A549 (cell line): ENCODE measurements around the gene PRIMA1.

ENCODE experiments used
- EP300 ChIP-seq, 2 experiments: fragments of >200 bp; sonication (Bioruptor Twin); formaldehyde crosslinking; IDR thresholded peaks; 2 replicates in 1 of 2; 3 replicates in 1 of 2; pipeline ENCODE4 v1.6.1; 2016 to 2017
- FOSL2 ChIP-seq, 2 experiments: fragments of 450-650 bp in 1 of 2; fragments of >200 bp in 1 of 2; sonication (Bioruptor Twin) in 1 of 2; formaldehyde crosslinking; IDR thresholded peaks; 2 replicates each; pipeline versions ENCODE4 v1.5.0 to v1.6.1; 2016 to 2020; ENCODE audit warnings: mild to moderate bottlenecking in 1 of 2, moderate library complexity in 1 of 2
- HDAC2 ChIP-seq: fragments of 200-600 bp; sonication (generic); IDR thresholded peaks from 2 replicates; pipeline ENCODE4 v1.6.1; 2016
- HOXB5 ChIP-seq: fragments of 250-450 bp; sonication (Bioruptor Pico); IDR thresholded peaks from 2 replicates; pipeline ENCODE4 v1.5.0; 2020; ENCODE audit warnings: mild to moderate bottlenecking, moderate library complexity
- TF ChIP-seq, protein P1 (sequence below): fragments of >200 bp; sonication (Bioruptor Twin); formaldehyde crosslinking; IDR thresholded peaks from 3 replicates; pipeline ENCODE4 v1.5.1; 2016
- TF ChIP-seq, protein P2 (sequence below): IDR thresholded peaks from 2 replicates; pipeline ENCODE4 v1.6.1; 2012; ENCODE audit warnings: low read depth, borderline replicate concordance
- TF ChIP-seq, protein P3 (sequence below): IDR thresholded peaks from 2 replicates; pipeline ENCODE4 v1.6.1; 2012
- TF ChIP-seq, protein P4 (sequence below): fragments of >200 bp; sonication (Bioruptor Twin); formaldehyde crosslinking; IDR thresholded peaks from 3 replicates; pipeline ENCODE4 v1.6.1; 2016

DNA sequence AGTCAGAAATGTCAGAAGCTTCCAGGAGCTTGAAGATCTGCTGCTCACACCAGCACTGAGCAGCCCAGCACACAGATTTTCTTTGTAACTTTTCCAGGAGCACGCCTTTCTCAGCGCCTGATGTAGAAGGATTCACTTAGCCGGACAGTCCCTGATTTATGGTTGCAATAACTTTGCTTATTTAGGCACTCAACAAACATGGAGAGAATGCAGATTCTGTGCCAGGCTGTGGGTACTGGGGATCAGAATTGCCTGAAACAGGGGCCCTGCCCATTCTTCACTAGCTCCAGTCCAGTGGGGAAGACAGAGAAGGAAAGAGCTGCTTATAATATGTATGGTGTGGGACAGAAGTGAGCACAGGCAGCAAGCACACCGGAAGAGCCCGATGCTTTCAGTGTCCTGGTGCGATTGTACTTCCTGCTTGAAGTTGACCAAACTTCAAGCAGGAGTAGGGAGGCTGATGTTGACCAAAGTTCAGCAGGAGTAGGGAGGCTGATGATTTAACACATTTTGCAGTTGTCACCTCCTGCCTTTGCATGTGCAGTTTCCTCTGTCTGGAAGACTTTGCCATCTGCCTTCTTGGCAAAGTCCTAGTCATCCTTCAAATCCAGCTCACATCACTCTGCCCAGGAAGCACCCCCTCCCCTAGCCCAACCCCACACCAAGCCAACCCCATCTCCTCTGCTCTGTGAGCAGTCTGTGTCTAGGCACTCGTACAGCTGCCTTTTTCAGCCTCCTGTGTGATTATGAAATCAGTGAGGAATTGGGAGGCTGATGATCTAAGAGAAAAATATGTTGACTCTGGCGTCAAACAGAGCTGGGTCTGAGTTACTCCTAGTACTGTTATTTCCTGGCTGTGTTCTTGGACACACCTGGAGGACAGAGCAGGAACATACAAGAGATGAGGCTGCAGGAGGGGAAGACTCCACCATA is 12.0 kb upstream of the PRIMA1 start:
- TF ChIP-seq, protein P1, sequence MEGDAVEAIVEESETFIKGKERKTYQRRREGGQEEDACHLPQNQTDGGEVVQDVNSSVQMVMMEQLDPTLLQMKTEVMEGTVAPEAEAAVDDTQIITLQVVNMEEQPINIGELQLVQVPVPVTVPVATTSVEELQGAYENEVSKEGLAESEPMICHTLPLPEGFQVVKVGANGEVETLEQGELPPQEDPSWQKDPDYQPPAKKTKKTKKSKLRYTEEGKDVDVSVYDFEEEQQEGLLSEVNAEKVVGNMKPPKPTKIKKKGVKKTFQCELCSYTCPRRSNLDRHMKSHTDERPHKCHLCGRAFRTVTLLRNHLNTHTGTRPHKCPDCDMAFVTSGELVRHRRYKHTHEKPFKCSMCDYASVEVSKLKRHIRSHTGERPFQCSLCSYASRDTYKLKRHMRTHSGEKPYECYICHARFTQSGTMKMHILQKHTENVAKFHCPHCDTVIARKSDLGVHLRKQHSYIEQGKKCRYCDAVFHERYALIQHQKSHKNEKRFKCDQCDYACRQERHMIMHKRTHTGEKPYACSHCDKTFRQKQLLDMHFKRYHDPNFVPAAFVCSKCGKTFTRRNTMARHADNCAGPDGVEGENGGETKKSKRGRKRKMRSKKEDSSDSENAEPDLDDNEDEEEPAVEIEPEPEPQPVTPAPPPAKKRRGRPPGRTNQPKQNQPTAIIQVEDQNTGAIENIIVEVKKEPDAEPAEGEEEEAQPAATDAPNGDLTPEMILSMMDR = no peak
- TF ChIP-seq, protein P2, sequence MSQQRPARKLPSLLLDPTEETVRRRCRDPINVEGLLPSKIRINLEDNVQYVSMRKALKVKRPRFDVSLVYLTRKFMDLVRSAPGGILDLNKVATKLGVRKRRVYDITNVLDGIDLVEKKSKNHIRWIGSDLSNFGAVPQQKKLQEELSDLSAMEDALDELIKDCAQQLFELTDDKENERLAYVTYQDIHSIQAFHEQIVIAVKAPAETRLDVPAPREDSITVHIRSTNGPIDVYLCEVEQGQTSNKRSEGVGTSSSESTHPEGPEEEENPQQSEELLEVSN = no peak
- TF ChIP-seq EP300 (IDR thresholded peaks at IDR 0.05) (no peak), HDAC2 (no peak), FOSL2 (IDR thresholded peaks at IDR 0.05) (no peak), FOSL2 (CRISPR knock-in tag; IDR thresholded peaks at IDR 0.05) (no peak), HOXB5 (no peak)
- TF ChIP-seq, protein P3, sequence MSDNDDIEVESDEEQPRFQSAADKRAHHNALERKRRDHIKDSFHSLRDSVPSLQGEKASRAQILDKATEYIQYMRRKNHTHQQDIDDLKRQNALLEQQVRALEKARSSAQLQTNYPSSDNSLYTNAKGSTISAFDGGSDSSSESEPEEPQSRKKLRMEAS = no peak
- TF ChIP-seq, protein P4, sequence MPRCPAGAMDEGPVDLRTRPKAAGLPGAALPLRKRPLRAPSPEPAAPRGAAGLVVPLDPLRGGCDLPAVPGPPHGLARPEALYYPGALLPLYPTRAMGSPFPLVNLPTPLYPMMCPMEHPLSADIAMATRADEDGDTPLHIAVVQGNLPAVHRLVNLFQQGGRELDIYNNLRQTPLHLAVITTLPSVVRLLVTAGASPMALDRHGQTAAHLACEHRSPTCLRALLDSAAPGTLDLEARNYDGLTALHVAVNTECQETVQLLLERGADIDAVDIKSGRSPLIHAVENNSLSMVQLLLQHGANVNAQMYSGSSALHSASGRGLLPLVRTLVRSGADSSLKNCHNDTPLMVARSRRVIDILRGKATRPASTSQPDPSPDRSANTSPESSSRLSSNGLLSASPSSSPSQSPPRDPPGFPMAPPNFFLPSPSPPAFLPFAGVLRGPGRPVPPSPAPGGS = no peak
